ENCODE data around the gene EPAS1.

DNA sequence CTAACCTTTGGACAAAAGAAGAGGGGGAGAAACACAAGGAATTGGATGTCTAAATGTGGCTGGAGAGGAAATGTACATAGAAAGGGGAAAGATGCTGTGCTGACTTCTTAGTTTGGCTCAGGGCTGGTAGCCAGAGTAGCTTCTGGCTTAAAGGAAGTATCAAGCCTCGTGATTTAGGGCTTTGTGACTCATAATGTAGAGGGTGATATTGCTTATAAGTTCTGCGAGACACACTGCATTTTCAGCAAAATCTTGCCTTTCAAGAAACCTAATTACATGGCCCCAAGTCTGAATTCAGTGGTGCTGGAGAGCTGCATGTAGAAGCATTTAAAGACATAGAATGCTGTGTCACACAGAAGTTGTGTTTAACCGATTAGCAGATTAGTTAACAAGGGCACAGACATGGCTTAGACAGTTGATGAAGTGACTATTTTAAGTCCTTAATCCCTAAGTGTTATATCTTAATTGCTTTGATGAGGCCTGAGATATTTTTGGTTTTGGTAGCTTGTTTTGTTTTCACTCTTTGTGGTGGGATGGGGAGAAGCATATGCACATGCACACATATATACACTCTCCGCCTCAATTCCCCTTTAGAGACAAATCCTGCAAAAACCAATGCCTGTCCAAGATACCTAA is 66.4 kb downstream of the EPAS1 start:
- no peak for TF ChIP-seq POLR2A (IDR thresholded peaks at IDR 0.05; ENCODE audit: low read length)
- TF ChIP-seq GATA1 (IDR thresholded peaks at IDR 0.05; ENCODE audit: low read depth, low read length), result no peak

Data from erythroblast (primary cell).